Mucosa of gallbladder (tissue), 1 donor: ENCODE data around the gene PTH1R. TPM values are rescaled to one million over a fixed set of nuclear protein-coding genes. Genes with fewer than 3 reads are reported as not detected.

Experiments used
- DNase-seq: peaks from one replicate; pipeline ENCODE4 v3.0.0-alpha.2; 2020; ENCODE audit warnings: low spot score
- total RNA-seq: library from RNA; stranded (reverse); gene quantifications from one replicate; pipeline ENCODE4 v1.2.1, GENCODE V29; 2021
- donor health status: DM: no; HTN: no; CAD: no.

PTH1R gene
- total RNA-seq, 1 donor from 2014 or later: 11.7 TPM

DNA sequence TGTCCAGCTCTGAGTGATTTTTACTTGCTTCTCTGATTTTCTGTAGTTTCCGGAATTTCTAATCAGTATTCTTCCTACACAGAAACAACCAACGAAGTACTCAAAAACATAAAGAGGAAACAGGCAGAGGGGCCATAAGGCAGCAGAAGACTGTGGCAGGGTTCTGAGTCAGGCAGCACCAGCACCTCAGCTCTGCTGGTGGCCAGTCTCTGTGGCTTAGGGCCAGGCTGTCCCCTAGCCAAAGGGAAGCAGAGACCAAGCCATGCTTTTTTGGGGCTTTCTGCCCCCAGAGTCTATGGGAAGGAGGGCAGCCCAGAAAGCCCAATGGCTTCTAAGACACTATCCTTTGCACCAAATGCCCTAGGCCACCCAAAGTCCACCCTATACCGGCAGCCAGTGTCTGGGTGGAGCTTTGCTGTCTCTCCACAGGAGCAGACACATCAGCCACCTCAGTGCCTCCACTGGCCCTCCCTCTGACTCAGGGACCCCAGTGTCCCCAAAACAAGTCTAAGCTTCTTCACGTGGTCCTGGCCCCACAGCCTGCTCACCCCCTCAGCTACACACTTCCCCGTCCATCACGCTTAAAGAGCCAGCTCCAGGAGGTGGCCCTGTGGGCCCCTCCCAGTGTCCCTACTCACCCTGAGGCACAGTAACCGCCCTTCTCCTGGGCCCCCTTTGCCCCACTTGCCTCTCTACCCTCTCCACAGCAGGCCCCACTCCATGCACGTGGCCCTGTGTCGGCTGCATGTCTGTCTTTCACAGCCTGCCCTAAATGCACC lies 52.8 kb downstream of the PTH1R start:
- no peak for DNase-seq

DNA sequence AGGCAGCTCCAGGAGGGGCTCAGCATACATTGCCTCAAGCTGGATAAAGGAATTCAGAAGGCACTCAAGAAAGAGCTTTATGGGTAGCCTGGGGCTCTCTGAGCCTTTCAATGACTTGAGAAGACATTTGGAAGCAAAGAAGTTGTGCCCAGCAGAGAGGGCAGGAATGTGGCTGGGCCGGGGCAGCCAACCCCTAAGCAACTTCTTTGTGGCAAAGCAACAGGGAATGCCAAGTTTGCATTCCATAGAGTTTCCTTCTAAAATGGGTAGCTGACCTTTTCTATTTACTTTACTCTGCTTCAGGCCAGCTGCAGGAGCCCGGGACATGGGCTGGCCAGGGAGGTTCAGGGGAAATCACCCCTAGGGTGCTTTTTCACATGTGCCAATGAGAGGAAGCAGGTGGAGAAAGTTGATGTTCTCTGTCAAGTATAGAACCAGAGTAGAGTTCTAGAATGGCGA lies 53.5 kb downstream of the PTH1R start:
- no peak for DNase-seq

DNA sequence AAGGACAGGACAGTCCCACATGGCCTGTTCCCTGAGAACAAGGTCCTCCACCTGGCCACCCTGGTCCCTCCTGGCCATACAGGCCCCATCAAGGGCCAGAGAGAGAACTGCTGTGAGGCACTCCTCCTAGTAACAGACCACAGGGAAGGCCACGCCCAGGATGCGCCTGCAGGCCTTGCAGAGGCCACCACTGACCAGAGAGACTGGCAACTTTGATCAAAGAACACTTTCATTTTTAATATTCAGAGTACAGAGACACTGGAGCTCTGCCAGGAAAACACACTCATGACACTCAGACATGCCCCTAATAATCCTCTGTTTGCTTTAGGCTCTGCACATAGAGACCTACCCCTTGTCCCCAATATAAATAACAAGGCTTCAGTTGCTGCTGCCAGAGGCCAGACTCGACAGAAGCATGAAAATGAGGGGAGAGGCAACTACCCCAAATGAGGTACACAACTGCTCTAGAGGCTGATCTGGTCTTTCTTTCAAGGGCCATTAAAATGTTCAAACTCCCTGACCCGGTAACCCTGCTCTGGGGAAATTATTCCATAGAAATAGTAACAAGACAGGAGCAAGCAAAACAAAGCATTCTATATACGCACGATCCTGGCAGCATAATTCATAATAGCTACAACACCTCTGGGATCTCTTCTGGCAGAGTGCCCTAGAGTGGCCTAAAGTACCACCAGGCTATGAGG lies 54.3 kb downstream of the PTH1R start:
- peak; percentile 62 for DNase-seq

DNA sequence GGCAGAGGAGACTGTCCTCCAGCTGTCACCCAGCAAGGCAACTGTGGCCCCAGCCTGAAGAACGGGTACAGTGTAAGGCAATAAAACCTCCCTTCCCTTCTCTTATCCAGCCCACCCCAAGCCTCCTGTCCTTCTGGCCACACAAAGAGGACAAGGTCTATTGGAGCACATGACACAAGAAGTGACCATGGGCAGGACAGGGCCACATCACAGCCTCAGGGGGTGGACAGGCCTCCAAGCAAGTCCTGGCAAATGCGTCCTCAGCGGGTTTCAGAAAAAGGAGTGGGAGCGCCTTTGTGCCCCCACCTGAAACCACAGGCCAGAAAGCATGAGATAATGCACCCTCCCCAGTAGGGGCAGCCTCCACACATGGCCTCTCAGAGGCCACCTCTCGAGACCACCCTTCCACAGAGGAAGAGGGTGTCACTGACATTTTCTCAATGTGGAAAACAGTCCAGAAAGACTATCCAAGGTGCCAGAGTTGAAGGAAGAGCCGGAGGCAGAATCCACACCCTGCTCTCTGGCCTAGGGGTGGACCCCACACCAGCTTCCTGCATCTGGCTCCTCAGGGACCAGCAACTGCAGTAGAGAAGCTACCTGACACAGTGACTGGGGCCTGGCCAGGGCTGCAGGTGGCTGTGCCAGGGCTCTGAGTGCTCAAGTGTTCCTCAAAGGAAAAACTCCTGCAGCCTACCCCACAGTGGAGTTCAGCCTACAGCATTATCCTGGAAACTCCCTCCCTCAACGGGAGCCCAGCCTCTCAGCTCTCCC lies 55.1 kb downstream of the PTH1R start:
- DNase-seq: no peak

DNA sequence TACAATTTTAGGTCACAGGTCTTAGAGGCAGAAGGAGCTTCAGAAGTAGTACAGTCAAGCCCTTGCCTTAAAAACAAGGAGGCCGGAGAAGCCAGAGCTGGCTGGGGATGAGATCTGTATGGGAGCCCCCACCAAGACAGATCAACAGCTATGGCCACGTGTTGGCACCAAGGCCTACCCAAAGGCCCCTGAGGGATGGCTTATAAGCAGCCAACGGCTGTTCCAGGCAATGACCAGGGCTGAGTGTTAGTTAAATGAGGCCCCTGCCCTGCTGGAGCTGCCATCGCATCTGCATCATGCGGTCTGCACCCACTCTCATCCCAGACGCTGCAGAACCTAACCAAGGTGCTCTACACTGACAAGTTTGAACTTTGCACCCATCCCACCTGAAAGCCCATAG lies 55.7 kb downstream of the PTH1R start:
- DNase-seq: no peak

DNA sequence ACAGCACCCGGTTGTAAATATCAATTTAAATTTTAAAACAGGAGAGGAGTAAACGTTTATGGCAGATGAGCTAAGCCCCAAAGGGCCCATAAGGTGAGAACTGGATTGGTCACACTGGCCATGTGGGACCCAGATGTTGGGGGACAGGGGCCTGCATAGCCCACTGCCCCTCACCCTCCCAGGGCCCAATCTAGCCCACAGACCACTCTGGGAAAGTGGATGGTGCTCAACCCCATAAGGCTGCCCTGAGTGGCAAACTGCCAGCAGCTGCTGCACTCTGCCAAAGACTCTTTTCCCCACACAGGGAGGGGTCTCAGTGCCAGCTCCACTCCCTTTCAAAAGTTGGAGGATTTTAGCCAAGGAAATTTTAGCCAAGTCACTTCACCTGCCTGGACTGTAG lies 56.6 kb downstream of the PTH1R start:
- no peak for DNase-seq

DNA sequence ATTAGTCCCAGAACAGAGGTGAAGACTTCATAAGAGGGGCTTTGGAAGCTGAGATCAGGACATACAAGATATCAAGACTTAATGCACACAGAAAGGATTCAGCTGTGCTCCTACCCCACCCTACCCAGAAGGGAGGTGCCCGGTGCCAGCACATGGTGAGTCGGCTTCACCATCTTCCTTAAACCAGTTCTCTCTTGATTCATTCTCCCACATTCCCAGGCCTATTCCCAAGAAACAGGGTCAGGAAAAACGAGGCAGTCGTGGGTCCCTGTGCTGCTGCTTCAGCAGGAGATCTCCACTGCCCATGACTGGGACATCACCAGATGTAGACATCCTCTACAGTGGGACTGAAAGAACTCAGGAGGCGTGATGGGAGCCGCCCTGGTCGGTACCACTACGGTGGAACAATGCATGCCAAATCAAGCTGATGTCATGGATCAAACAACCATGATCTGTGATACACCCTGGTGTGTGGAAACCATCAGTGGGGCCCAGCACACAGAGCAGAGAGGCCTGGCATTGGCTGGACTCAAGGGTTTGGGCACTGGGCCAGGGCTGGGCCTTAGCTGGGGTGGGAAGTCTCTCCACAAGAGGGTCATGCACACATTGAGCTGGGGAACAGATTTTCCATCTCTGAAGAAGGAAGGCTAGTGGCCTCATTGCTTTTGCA lies 57.1 kb downstream of the PTH1R start:
- DNase-seq: no peak

DNA sequence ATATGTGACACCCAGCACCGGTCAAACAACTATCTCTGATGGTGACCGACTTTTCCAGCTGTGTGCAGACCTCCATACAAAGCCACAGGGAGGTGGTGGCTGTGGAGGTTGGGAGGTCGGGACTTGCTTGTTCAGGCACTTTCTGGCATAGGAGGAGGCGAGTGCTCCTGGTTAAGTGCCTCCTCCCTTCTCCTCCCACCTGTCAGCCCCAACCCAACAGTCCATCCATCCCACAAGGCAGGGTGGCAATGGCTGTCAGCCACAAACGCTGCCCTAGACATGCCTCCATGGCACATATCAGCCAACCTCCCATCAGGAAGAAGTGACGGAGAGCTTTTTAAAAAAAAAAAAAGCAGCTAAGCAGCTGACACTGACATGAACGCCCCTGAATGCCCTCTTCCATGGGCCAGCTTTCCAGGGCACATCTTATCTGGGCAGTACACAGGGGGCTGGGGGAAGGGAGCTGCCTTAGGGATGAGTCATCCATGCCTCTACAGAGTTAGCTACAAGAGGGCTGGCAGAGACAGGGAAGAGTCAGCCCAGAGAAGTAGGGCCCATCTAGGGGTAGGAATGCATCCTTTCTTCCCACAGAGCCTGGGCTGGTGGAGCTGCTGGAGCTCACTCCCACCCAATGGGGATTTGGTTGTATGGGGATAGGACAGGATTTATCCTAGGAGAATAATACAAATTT lies 57.8 kb downstream of the PTH1R start:
- DNase-seq: peak; percentile 95

DNA sequence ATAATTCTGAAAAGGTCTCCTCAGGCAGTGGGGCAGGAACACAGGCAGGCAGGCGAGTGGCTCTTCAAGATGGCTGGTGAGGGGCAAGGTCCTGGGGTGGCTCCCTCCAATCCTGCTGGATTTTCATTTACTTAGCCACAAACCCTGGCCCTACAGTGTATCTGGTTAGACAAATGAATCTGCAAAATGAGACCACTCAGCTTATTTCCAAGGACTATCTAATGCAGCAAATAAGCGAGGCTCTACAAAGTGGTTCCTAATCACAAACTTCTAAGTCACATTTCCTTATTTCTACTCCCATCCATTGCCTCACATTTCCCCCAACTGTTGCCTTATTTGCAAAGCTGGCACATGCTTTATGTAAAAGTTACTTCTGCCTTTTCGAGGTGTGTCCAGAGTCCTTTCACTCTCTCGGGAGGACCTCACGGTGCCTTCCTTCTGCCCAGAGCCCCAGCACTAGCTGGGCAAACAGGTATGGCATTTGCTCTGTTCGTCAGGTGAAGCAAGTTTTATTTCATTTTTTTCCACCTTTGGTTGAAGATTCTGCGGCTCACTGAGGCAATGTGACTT lies 58.6 kb downstream of the PTH1R start:
- no peak for DNase-seq

DNA sequence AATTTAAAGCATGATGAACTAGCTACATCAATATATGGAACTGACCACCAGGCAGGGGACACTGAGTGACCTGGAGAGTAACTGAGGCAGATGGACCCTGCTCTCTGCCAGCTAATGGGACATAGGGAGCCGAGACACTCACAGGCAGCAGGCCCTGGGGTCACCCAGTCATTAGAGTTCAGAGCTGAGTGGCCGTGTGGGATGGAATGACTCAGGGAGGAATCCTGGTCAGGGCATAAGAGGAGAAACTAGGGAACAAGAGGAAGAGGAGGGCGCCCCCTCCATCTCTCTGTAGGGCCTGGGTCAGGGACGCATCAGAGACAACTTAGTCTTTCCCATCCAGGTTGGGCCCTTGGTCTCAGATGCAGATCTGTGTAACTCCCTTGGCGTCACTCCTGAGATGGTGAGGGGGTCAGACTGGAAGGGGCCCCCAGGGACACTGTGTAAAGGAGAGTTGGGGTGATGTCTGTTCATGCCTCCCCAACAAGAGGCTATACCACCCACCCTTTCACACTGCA lies 59.3 kb downstream of the PTH1R start:
- DNase-seq: no peak

DNA sequence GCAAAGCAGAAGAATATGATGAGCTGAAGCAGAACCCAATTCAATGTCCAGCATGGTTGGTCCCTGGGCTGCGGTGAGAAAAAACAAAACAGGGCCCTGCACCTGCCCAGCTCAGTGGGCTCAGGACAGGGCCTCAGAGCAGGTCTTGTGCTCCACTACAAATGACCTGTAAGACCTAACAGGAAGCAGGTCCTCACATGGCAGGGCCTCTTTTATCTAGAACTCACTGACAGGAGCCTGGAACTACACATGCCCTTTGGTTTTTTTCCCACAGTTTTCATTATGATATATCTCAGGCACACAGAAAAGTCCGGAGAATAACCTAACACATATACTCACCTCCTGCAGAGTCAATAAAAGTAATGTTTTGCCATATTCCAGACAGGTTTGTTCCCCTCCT lies 60.6 kb downstream of the PTH1R start:
- no peak for DNase-seq

DNA sequence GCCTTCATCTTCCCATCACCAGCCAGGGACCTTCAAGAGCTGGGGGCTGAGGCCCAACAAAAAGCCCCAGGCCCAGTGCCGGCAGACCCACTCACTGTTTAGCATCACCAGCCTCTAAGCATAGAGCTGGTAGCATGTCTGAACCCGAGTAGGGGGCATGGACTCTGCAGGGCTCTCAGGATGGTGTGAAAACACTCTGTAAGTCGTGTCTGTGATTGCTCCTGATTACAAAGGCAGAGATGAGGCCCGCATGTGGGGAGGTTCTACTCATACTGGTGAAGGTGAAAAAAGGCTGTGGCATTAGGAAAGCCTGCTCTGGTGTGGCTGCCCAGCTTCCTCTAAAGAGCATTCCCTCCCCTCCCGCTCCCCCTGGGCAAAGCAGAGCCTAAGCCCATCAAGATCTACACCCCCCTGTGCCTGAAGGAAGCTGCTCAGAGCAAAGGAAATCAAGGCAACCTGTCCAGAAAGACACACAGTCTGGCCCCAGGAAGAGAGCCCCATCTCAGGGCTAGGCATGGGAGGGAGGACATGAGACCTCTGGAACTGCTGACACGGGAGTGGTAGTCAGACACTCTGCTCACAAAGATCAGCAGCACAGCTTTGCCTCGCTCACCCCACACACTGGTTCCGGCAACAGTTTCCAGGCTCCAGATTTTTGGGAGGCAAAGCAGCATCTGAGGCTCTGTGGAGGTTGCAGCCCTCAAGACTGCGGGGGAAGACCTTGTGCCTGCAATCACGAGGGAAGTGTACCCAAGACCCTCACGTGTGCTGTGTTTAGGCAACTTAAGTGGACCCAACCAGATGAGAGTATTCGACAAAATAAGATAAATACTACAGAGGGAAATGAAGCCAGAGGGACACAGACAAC lies 62.3 kb downstream of the PTH1R start:
- no peak for DNase-seq

DNA sequence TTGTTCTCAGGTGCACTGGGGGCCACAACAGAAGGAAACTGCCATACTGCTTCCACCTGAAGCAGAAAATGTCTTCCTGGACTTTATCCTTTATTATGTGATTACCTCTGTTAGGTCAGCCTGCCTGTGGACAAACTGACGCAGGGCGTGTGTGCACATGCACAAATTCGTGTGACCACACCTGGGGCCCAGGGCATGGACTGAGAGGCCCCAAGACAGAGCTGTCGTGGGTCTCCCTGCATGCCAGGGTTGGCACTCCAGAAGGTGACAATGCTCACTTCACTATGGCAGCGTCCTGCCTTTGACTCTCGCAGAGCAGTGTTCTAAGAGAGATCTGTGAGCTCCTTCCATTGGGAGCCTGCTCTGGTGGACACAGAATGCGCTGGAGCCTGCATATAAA lies 64.6 kb downstream of the PTH1R start:
- DNase-seq: no peak

DNA sequence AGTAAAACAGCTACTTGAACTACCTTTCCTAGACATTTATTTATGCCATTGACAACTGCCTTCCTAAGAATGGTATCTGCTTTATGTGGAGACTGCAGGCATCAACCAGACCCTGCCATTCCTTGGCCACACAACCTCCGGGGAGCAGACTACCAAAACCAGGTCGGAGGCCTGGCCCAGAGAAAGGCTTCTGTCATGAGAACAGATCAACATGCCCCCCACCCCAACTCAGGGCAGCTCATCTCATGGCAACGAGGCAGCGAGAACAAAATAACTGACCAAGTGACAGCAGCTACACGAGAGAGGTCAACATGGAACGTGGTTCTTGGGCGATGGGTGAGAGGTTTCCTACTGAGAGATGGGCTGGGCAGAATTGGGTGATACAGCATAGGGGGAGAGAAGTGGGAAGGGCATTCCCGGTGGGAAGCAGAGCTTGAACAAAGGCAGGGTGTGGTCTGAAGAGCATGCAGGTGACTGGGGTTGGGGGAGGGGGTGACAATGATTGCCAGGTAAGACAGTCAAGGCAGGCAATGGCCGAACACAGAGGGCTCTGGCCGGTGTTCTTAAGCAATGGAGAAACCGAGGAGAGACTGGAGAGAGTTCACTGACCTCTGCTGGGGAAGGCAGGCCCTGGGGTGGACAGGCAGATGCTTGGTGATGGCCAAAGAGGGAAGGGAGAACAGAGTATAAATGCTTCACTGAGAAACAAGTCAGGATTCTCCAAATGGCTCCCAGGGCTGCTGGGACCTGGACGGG lies 65.1 kb downstream of the PTH1R start:
- DNase-seq: no peak

DNA sequence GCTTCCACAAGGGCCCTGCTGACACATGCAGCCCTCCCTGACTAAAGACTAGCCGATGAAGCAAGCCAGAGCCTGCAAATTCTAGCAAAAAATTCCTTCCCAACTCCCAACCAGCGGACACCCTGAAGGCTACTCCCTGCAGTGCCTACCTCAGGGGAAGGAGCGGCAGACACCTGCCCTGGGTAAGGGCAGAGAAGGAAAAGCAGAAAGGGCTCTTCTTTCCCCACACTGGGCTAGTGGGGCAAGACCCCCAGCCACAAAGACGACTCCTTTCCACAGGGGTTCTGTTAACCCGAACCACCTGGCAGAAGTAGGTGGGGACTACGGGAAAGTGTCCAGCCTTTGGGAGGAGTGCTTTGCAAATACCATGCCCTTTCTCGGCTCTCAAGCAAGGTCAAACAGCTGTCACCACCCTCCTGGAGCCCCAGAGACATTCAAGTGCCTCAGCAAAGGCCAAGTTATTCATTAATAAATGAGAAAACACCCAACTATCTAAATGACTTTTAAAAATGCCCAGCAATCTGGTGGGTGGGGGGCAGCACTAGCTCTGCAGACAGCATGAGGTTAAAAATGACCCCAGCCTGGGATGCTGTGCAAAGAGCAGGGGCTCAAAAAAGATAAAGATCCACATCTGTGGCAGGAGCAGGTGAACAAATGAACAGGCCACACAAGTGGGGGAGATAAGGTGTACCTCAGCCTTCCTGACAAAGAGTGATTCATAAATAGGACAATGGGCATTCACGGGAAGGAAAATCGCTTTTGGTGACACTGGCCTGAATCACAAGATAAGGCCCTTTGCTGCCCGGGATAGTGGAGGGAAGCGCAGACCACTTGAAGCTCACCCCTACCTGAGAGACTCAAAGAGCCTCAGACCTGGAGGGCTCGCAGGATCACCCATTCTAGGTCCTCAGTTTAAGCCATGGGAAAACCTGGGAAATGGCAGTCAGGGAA lies 66.0 kb downstream of the PTH1R start:
- peak; percentile 70 for DNase-seq

DNA sequence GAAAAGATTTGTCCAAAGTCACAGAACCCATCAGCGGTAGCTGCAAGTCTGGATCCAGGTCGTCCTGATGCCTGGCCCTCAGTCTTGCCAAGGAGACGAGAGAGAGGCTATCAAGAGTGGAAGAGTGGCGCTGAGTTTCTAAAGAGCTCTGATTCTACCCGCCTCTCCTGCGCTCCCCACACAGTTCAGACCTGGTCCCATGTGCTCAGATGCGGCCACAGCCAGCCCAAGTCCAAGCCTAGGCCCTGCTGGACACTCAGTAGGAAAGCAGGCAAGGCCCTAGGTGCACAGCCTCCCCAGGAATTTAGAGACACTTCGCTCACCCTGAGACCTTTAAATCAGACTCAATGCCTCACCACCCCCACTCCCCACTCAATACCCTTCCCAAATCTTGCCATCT lies 66.7 kb downstream of the PTH1R start:
- no peak for DNase-seq

DNA sequence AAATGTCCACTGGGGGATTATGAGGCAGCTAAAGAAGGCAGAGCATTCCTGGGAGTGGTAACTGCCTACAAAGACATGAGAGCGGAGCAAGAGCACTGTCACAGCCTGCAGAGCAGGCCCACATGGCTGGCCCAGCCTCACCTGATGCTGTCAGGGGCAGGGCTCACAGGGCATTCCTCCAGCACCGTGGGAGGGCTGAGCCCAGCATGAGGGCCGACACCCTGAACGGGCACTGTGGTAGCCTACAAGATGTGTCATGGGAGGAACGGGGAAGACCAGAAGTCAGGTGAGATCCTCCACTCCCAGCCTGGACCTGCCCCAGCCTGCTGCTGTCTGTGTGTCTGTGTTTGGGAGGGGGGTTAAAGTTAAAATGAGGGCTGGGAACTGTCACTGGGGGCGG lies 68.9 kb downstream of the PTH1R start:
- peak; percentile 66 for DNase-seq
